Measurements from ENCODE around the gene MTMR12.

DNA sequence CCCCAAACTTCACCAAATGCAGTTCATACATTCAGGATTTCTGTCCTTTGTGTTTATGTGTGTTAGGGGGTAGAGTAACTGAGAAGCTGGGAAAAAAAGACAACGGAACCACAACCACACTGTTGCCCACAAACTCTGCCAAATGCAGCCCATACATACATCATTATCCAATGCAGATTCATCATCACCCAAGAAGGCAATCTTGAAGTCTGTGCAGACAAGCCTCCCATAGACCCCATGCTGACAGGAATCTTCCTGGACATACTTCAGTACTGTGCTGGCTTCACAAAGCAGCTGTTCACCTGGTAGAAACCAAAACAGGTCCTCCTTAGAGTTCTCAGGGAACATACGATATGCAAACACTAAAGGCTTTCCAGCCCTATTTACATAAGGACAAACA, 38.9 kb downstream of the MTMR12 start:
- TF ChIP-seq FOXJ3 (CRISPR knock-in tag; IDR thresholded peaks at IDR 0.05; ENCODE audit: borderline replicate concordance), result no peak
- TF ChIP-seq AKAP8 (CRISPR knock-in tag; IDR thresholded peaks at IDR 0.05), result no peak
- TF ChIP-seq, protein P1, sequence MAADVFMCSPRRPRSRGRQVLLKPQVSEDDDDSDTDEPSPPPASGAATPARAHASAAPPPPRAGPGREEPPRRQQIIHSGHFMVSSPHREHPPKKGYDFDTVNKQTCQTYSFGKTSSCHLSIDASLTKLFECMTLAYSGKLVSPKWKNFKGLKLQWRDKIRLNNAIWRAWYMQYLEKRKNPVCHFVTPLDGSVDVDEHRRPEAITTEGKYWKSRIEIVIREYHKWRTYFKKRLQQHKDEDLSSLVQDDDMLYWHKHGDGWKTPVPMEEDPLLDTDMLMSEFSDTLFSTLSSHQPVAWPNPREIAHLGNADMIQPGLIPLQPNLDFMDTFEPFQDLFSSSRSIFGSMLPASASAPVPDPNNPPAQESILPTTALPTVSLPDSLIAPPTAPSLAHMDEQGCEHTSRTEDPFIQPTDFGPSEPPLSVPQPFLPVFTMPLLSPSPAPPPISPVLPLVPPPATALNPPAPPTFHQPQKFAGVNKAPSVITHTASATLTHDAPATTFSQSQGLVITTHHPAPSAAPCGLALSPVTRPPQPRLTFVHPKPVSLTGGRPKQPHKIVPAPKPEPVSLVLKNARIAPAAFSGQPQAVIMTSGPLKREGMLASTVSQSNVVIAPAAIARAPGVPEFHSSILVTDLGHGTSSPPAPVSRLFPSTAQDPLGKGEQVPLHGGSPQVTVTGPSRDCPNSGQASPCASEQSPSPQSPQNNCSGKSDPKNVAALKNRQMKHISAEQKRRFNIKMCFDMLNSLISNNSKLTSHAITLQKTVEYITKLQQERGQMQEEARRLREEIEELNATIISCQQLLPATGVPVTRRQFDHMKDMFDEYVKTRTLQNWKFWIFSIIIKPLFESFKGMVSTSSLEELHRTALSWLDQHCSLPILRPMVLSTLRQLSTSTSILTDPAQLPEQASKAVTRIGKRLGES (CRISPR knock-in tag; IDR thresholded peaks at IDR 0.05; ENCODE audit: borderline replicate concordance), result no peak
- TF ChIP-seq, protein P2, sequence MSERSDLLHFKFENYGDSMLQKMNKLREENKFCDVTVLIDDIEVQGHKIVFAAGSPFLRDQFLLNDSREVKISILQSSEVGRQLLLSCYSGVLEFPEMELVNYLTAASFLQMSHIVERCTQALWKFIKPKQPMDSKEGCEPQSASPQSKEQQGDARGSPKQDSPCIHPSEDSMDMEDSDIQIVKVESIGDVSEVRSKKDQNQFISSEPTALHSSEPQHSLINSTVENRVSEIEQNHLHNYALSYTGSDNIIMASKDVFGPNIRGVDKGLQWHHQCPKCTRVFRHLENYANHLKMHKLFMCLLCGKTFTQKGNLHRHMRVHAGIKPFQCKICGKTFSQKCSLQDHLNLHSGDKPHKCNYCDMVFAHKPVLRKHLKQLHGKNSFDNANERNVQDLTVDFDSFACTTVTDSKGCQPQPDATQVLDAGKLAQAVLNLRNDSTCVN (CRISPR knock-in tag; IDR thresholded peaks at IDR 0.05; ENCODE audit: borderline replicate concordance), result no peak
- TF ChIP-seq MAFF (IDR thresholded peaks at IDR 0.05; ENCODE audit: low read depth, low read length), result no peak
- no peak for TF ChIP-seq JUND (CRISPR knock-in tag; IDR thresholded peaks at IDR 0.05)
- TF ChIP-seq TCF12 (IDR thresholded peaks at IDR 0.05), result no peak
- TF ChIP-seq TCF12 (CRISPR knock-in tag; IDR thresholded peaks at IDR 0.05), result no peak
- TF ChIP-seq FOXK2 (IDR thresholded peaks at IDR 0.05), result no peak
- TF ChIP-seq ZNF616 (CRISPR knock-in tag; IDR thresholded peaks at IDR 0.05; ENCODE audit: low read depth), result no peak
- no peak for TF ChIP-seq POLR2AphosphoS5 (IDR thresholded peaks at IDR 0.05; ENCODE audit: low read depth, low read length)
- no peak for TF ChIP-seq MIER3 (CRISPR knock-in tag; IDR thresholded peaks at IDR 0.05; ENCODE audit: borderline replicate concordance)
- TF ChIP-seq U2AF2 (IDR thresholded peaks at IDR 0.05; ENCODE audit: low read depth, low read length), result no peak
- TF ChIP-seq IKZF1 (IDR thresholded peaks at IDR 0.05), result no peak
- no peak for TF ChIP-seq ZNF224 (CRISPR knock-in tag; IDR thresholded peaks at IDR 0.05)

Measured in HepG2 (cell line).